ENCODE data around the gene RYR1.

GRCh38 chr19:38485541-38486285, 52.2 kb downstream of the RYR1 start:
- TF ChIP-seq CTCF (conservative IDR thresholded peaks at IDR 0.05; ENCODE audit: low read length) (no peak), EZH2phosphoT487 (IDR thresholded peaks at IDR 0.05; ENCODE audit: borderline replicate concordance, low read depth, low read length) (no peak)

All from OCI-LY7 (cell line).